Mesendoderm (in vitro differentiated cells): ENCODE measurements around the gene ARRDC2.

Experiments used
- DNase-seq: peaks from one replicate; pipeline ENCODE4 v3.0.0; 2013
- H2AK5ac ChIP-seq: 2 replicates; pipeline ENCODE4 v1.6.1; 2013; ENCODE audit warnings: low read length, inconsistent platforms
- H2BK120ac ChIP-seq: 2 replicates; pipeline ENCODE4 v1.6.1; 2013; ENCODE audit warnings: low read depth, mild to moderate bottlenecking, low read length, moderate library complexity, mixed read lengths
- H2BK15ac ChIP-seq: replicated peaks from 2 replicates; pipeline ENCODE4 v1.6.1; 2013; ENCODE audit warnings: low read depth, mild to moderate bottlenecking, moderate library complexity
- H2BK5ac ChIP-seq: 2 replicates; pipeline ENCODE4 v1.6.1; 2013; ENCODE audit warnings: low read length, inconsistent platforms
- H3K18ac ChIP-seq: 2 replicates; pipeline ENCODE4 v1.6.1; 2013; ENCODE audit warnings: mild to moderate bottlenecking, low read length, mixed read lengths
- H3K23ac ChIP-seq: one replicate; pipeline ENCODE4 v1.6.1; 2013; ENCODE audit warnings: low read length
- H3K27ac ChIP-seq: 2 replicates; pipeline ENCODE4 v1.5.1; 2013; ENCODE audit warnings: low read depth, mild to moderate bottlenecking, inconsistent platforms, low read length, moderate library complexity
- H3K27me3 ChIP-seq: 2 replicates; pipeline ENCODE4 v1.6.1; 2013; ENCODE audit warnings: low read length, control low read depth, mild to moderate bottlenecking, inconsistent platforms; ENCODE audit not compliant: insufficient read depth, poor library complexity
- H3K36me3 ChIP-seq: 2 replicates; pipeline ENCODE4 v1.6.1; 2013; ENCODE audit warnings: low read length, inconsistent platforms; ENCODE audit not compliant: control insufficient read depth, insufficient read depth
- H3K4ac ChIP-seq: one replicate; pipeline ENCODE4 v1.6.1; 2013; ENCODE audit warnings: low read depth, mild to moderate bottlenecking, low read length, moderate library complexity
- H3K4me1 ChIP-seq: 2 replicates; pipeline ENCODE4 v1.6.1; 2013; ENCODE audit warnings: low read depth, low read length, inconsistent platforms; ENCODE audit not compliant: control insufficient read depth
- H3K4me2 ChIP-seq: 2 replicates; pipeline ENCODE4 v1.6.1; 2013; ENCODE audit warnings: low read length
- H3K4me3 ChIP-seq: 2 replicates; pipeline ENCODE4 v1.5.1; 2013; ENCODE audit warnings: mild to moderate bottlenecking, low read length
- H3K56ac ChIP-seq: one replicate; pipeline ENCODE4 v1.6.1; 2013; ENCODE audit warnings: low read length
- H3K79me1 ChIP-seq: 2 replicates; pipeline ENCODE4 v1.6.1; 2013; ENCODE audit warnings: low read length, inconsistent platforms
- H3K79me2 ChIP-seq: 2 replicates; pipeline ENCODE4 v1.6.1; 2013; ENCODE audit warnings: mild to moderate bottlenecking, low read length; ENCODE audit not compliant: control insufficient read depth, insufficient read depth
- H3K9ac ChIP-seq: 2 replicates; pipeline ENCODE4 v1.6.1; 2013; ENCODE audit warnings: low read length, inconsistent platforms
- H4K5ac ChIP-seq: one replicate; pipeline ENCODE4 v1.6.1; 2013; ENCODE audit warnings: low read length
- H4K8ac ChIP-seq: one replicate; pipeline ENCODE4 v1.6.1; 2013; ENCODE audit warnings: low read depth, mild to moderate bottlenecking, control low read depth, low read length, moderate library complexity
- WGBS: extraction: QIAGEN DNeasy Blood & Tissue Kit; methylation state at CpG from one replicate; pipeline ENCODE4 v1.1.7; 2013; ENCODE audit warnings: low lambda C conversion rate, missing lambda C conversion rate; ENCODE audit not compliant: insufficient coverage; ENCODE audit errors: extremely low coverage; 5-methylcytosine and 5-hydroxymethylcytosine counted together

The ARRDC2 gene

DNA sequence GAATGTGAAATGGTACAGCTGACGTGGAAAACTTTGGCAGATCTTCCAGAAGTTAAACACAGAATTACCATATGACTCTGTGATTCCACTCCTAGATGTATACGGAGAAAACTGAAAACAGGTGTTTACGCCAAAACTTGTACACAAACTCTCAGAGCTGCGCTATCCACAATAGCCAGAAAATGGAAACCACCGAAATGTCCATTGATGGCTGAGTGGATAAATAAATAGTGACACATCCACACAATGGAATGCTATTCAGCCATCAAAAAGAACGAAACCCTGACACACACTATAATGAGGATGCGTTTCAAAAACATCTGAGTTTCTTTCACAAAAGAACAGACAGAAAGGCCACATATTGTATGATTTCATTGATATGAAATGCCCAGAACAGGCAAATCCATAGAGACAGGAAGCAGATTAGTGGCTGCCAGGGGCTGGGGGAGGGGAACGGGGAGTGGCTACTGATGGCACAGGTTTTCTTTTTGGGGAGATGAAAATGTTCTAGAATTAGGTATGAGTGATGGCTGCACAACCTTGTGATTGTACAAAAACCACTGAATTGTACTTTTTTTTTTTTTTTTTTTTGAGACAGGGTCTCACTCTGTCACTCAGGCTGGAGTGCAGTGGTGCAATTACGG, 45.7 kb downstream of the ARRDC2 start:
- no peaks in the 10 kb centered on the region for H3K79me2 ChIP-seq
- H3K27ac ChIP-seq = no peak overlapping the region
- no peak overlapping the region for H2BK120ac ChIP-seq
- no peak overlapping the region for H4K5ac ChIP-seq
- no peak overlapping the region for H4K8ac ChIP-seq
- no peak overlapping the region for H3K4me2 ChIP-seq
- H2BK5ac ChIP-seq = no peak overlapping the region
- no CpG with 5 or more reads among the region's 9 CpGs for WGBS
- H3K9ac ChIP-seq = no peak overlapping the region
- no peak for DNase-seq
- H3K4me1 ChIP-seq = no peaks in the 10 kb centered on the region
- H3K27me3 ChIP-seq = no peaks in the 10 kb centered on the region
- no peaks in the 10 kb centered on the region for H3K36me3 ChIP-seq
- H3K56ac ChIP-seq = no peak overlapping the region
- no peak overlapping the region for H2BK15ac ChIP-seq
- no peak overlapping the region for H3K18ac ChIP-seq
- no peak overlapping the region for H3K4ac ChIP-seq
- H2AK5ac ChIP-seq = no peak overlapping the region
- H3K79me1 ChIP-seq = no peaks in the 10 kb centered on the region
- H3K4me3 ChIP-seq = no peak overlapping the region
- no peak overlapping the region for H3K23ac ChIP-seq

- DNase-seq = no peak
- no peaks in the 10 kb centered on the region for H3K79me2 ChIP-seq
- no peak overlapping the region for H4K5ac ChIP-seq
- no peak overlapping the region for H2BK5ac ChIP-seq
- no peak overlapping the region for H3K18ac ChIP-seq
- H3K4ac ChIP-seq = no peak overlapping the region
- no peaks in the 10 kb centered on the region for H3K4me1 ChIP-seq
- no peak overlapping the region for H3K27ac ChIP-seq
- no peak overlapping the region for H3K9ac ChIP-seq
- H3K4me2 ChIP-seq = no peak overlapping the region
- no peak overlapping the region for H2AK5ac ChIP-seq
- no peak overlapping the region for H4K8ac ChIP-seq
- no peak overlapping the region for H2BK120ac ChIP-seq
- no peaks in the 10 kb centered on the region for H3K27me3 ChIP-seq
- H2BK15ac ChIP-seq = no peak overlapping the region
- H3K4me3 ChIP-seq = no peak overlapping the region
- H3K23ac ChIP-seq = no peak overlapping the region
- H3K36me3 ChIP-seq = no peaks in the 10 kb centered on the region
- H3K79me1 ChIP-seq = no peaks in the 10 kb centered on the region
- no CpG with 5 or more reads among the region's 5 CpGs for WGBS
- H3K56ac ChIP-seq = no peak overlapping the region
Measured at GRCh38 chr19:18055967-18056366, 48.0 kb downstream of the ARRDC2 start.

DNA sequence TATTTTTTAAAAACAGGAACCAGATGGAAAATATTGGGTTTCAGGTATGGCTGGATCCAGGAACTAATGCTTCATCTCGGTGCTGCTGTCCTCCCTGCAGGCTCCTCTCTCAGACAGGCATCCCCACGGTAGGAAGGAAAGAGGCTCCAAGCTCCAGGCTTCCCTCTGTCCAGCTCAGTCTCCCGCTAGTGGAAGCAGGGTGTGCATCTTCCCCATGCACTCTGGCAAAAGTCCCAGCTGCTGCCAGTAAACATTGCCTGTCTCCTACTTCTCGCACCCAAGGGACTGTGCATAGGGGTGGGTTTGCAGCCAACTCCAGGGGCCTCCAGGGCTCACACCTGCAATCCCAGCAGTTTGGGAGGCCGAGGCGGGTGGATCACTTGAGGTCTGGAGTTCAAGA, 49.6 kb downstream of the ARRDC2 start:
- no peaks in the 10 kb centered on the region for H3K79me2 ChIP-seq
- no peak overlapping the region for H3K4ac ChIP-seq
- H3K4me3 ChIP-seq = no peak overlapping the region
- no peak overlapping the region for H3K23ac ChIP-seq
- H2BK15ac ChIP-seq = no peak overlapping the region
- no peak overlapping the region for H3K18ac ChIP-seq
- no peaks in the 10 kb centered on the region for H3K36me3 ChIP-seq
- no peak overlapping the region for H3K9ac ChIP-seq
- no peak overlapping the region for H3K27ac ChIP-seq
- no peaks in the 10 kb centered on the region for H3K79me1 ChIP-seq
- no peak overlapping the region for H4K8ac ChIP-seq
- H3K27me3 ChIP-seq = no peaks in the 10 kb centered on the region
- WGBS = no CpG with 5 or more reads among the region's 6 CpGs
- H2BK120ac ChIP-seq = no peak overlapping the region
- no peak overlapping the region for H3K4me2 ChIP-seq
- H3K56ac ChIP-seq = no peak overlapping the region
- no peak overlapping the region for H4K5ac ChIP-seq
- H2AK5ac ChIP-seq = no peak overlapping the region
- no peak for DNase-seq
- no peaks in the 10 kb centered on the region for H3K4me1 ChIP-seq
- H2BK5ac ChIP-seq = no peak overlapping the region

GRCh38 chr19:18058208-18059009, 50.4 kb downstream of the ARRDC2 start:
- H3K4me2 ChIP-seq = peak overlapping the region; percentile 67
- no peaks in the 10 kb centered on the region for H3K27me3 ChIP-seq
- no peak overlapping the region for H3K4me3 ChIP-seq
- peak overlapping the region; percentile 89 for H3K56ac ChIP-seq
- H2BK5ac ChIP-seq = no peak overlapping the region
- H3K4me1 ChIP-seq = no peaks in the 10 kb centered on the region
- no peak overlapping the region for H4K8ac ChIP-seq
- peak overlapping the region; percentile 63 for H3K9ac ChIP-seq
- no peaks in the 10 kb centered on the region for H3K79me2 ChIP-seq
- no peak overlapping the region for H2BK15ac ChIP-seq
- no peak overlapping the region for H2AK5ac ChIP-seq
- no peak overlapping the region for H3K4ac ChIP-seq
- peak overlapping the region; percentile 17 for H3K27ac ChIP-seq
- H3K36me3 ChIP-seq = no peaks in the 10 kb centered on the region
- no peak overlapping the region for H3K23ac ChIP-seq
- peak; percentile 92 for DNase-seq
- H3K79me1 ChIP-seq = no peaks in the 10 kb centered on the region
- WGBS = no CpG with 5 or more reads among the region's 34 CpGs
- no peak overlapping the region for H3K18ac ChIP-seq
- H4K5ac ChIP-seq = no peak overlapping the region
- H2BK120ac ChIP-seq = no peak overlapping the region

GRCh38 chr19:18059297-18059696, 51.3 kb downstream of the ARRDC2 start:
- no peak overlapping the region for H4K8ac ChIP-seq
- H3K36me3 ChIP-seq = no peaks in the 10 kb centered on the region
- H3K79me2 ChIP-seq = no peaks in the 10 kb centered on the region
- H3K56ac ChIP-seq = no peak overlapping the region
- H2AK5ac ChIP-seq = no peak overlapping the region
- no peak overlapping the region for H2BK5ac ChIP-seq
- H3K4ac ChIP-seq = no peak overlapping the region
- no peak overlapping the region for H3K4me2 ChIP-seq
- no peak overlapping the region for H3K23ac ChIP-seq
- H3K79me1 ChIP-seq = no peaks in the 10 kb centered on the region
- no peak overlapping the region for H3K27ac ChIP-seq
- no peak overlapping the region for H4K5ac ChIP-seq
- no peak overlapping the region for H3K9ac ChIP-seq
- H3K4me1 ChIP-seq = no peaks in the 10 kb centered on the region
- no peak overlapping the region for H3K4me3 ChIP-seq
- H3K18ac ChIP-seq = no peak overlapping the region
- H3K27me3 ChIP-seq = no peaks in the 10 kb centered on the region
- no peak for DNase-seq
- no peak overlapping the region for H2BK120ac ChIP-seq
- WGBS = no CpG with 5 or more reads among the region's 8 CpGs
- no peak overlapping the region for H2BK15ac ChIP-seq
